Bronchial epithelial cell (primary cell): ENCODE data around the gene ABCA2. TPM values are rescaled to one million over a fixed set of nuclear protein-coding genes. Genes with fewer than 3 reads are reported as not detected.
A peak's percentile ranks its signal among the peaks of the same experiment; 100 is the strongest.

Experiments
- DNase-seq: peaks from one replicate; pipeline ENCODE4 v3.0.0-alpha.2; 2010; ENCODE audit warnings: low read depth
- FAIRE-seq: peaks from 2 replicates; lab custom pipeline; 2011; peaks lifted over from hg19 to GRCh38; lab: Jason Lieb, UNC
- H3K27me3 ChIP-seq: 2 replicates; pipeline ENCODE4 v1.5.1; 2011; ENCODE audit warnings: low read length; ENCODE audit not compliant: control insufficient read depth, insufficient read depth
- H3K36me3 ChIP-seq: 2 replicates; pipeline ENCODE4 v1.5.1; 2011; ENCODE audit warnings: low read length; ENCODE audit not compliant: control insufficient read depth, insufficient read depth
- H3K4me3 ChIP-seq: 2 replicates; pipeline ENCODE4 v1.5.1; 2011; ENCODE audit warnings: mild to moderate bottlenecking, low read depth, low read length, control low read depth
- CTCF ChIP-seq: IDR thresholded peaks from 2 replicates; pipeline ENCODE4 v1.5.1; 2011; ENCODE audit warnings: mild to moderate bottlenecking, moderate library complexity, low read length, control low read depth, inconsistent platforms; ENCODE audit not compliant: insufficient read depth, severe bottlenecking
- total RNA-seq: library from RNA; depleted of rRNA; stranded (reverse); fragments of >200 nt; gene quantifications from 2 replicates; pipeline ENCODE4 v1.2.1, GENCODE V29; 2014

The ABCA2 gene
- total RNA-seq, 1 donor from 2014 or later = 5.5 TPM

DNA sequence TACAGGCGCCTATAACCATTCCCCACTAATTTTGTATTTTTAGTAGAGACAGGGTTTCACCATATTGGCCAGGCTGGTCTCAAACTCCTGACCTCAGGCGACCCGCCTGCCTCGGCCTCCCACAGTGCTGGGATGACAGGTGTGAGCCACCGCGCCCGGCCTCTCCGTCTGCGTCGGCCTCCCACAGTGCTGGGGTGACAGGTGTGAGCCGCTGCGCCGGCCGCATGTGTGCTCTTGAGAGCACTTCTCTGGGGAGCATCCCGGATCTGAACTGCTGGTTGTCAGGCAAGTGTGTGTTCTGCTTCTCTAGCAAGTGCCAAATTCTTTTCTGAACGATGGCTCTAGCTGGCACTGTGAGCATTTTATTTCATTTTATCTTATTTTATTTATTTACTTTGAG is 29.5 kb upstream of the ABCA2 start:
- no peak for TF ChIP-seq CTCF
- no peak overlapping the region for H3K4me3 ChIP-seq
- FAIRE-seq = no peak
- H3K36me3 ChIP-seq = no peaks in the 10 kb centered on the region
- H3K27me3 ChIP-seq = peaks cover under 1% of the 10 kb centered on the region
- DNase-seq = no peak

DNA sequence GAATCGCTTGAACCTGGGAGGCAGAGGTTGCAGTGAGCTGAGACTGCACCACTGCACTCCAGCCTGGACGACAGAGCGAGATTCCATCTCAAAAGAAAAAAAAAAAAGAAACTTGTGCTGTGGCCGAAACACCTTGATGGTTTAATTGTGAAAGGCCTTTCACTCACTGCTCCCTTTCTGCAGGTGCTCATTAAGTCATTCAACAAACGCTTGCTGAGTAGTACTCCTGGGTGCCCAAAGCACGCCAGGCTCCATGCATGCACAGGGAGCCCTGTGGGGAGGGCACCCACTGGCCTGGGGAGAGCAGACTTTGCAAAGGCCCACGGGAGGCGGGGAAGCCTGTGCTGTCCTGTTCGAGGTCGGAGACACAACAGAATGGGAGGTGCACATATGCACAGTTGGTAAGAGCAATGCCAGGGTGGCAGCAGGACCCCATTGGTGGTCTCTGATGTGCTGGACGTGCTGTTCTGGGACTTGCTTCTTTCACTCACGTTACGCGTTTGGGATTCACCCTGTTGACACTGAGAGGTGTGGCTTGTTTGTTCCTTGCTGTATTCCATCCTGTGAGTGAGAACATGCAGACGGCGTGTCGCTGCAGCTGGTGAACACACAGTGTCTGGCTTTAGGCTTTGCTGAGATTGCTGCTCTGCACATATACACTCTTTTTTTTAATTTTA is 28.8 kb upstream of the ABCA2 start:
- DNase-seq (no peak), FAIRE-seq (peak; percentile 93)
- TF ChIP-seq CTCF = no peak
- Histone ChIP-seq H3K27me3 (peaks cover 3% of the 10 kb centered on the region), H3K36me3 (no peaks in the 10 kb centered on the region), H3K4me3 (no peak overlapping the region)

DNA sequence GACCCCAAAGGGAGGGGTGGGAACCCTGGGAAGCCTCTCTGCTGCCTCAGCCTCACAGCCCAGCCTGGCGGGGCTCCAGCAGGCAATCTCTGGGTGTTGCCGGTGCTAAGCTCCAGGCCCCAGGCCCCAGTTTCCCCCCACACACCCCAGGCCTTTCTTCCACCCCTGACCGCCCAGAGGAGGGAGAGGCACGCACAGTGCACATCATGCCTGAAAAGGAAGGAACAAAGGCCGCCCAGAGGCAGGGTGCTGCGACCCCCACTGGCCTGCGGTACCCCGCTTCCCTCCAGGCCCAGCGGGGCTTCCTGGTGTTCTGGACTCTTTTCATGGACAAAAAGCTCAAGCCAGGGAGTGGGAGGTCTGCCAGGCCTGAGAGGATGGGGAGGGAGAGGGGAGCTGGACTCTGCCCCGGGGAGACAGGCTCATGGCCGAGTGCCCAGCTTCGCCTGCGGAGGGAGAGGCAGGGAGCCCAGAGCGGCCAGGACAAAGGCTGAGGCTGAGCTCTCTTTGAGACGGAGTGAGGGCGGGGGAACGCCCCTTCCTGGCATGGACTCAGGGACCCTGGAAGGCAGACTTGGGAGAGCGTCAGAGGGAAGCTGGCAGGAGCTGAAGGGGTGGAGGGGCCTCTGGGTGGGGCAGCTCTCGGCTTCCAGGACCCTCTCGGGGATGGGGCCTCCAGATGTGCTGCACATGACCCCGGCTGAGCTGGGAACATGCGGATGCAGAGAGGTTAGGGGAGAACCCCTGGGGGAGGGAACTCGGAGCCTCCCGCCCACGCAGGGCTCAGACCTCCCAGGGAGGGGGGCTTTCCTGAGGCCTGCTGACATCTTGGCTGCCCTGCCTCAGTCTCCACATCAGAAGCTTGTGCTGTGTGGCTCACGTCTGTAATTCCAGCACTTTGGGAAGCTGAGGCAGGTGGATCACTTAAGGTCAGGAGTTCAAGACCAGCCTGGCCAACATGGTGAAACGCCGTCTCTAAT is 27.6 kb upstream of the ABCA2 start:
- Histone ChIP-seq H3K36me3 (no peaks in the 10 kb centered on the region), H3K4me3 (no peak overlapping the region), H3K27me3 (peaks cover 3% of the 10 kb centered on the region)
- FAIRE-seq (no peak), DNase-seq (no peak)
- no peak for TF ChIP-seq CTCF

DNA sequence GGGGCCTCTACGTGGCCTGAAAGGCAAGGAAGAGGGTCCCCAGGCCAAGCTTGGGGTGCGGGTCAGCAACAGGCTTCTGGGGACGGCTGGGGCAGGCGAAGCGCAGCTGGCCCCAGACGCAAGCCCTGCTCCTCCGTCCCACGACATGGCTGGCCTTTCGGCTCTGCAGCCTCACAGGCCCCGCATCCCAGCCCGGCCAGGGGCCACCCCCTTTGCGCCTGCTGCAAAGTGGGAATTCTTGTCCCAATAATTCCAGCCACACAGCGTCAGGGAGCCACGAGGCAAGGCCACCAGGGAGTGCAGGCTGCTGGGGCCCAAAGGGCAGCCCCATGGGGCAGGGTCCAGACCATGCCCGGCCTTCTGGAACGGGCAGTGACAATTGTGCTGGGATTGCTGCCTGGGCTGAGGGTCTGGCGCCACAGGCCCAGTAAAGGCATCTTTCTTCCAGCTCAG is 26.9 kb upstream of the ABCA2 start:
- DNase-seq = no peak
- TF ChIP-seq CTCF = no peak

GRCh38 chr9:137053944-137054931 is 26.2 kb upstream of the ABCA2 start, which contains the start of gene ENTPD2:
TSS of gene ENTPD2 (minus strand) at chr9:137054061. CDS start at chr9:137053997, 64 bp downstream.
- FAIRE-seq = no peak
- peaks cover 3% of the 10 kb centered on the region for H3K27me3 ChIP-seq

More for the DNA sequence above, 26.9 kb upstream of the ABCA2 start:
- Histone ChIP-seq H3K27me3 (peaks cover 3% of the 10 kb centered on the region), H3K36me3 (no peaks in the 10 kb centered on the region), H3K4me3 (no peak overlapping the region)
- no peak for FAIRE-seq

More at GRCh38 chr9:137053944-137054931, 26.2 kb upstream of the ABCA2 start, which contains the start of gene ENTPD2:
- DNase-seq = peak; percentile 49
- Histone ChIP-seq H3K36me3 (no peaks in the 10 kb centered on the region), H3K4me3 (peak within 1 kb of the TSS; percentile 44)
- TF ChIP-seq CTCF = no peak
